Fibroblast of villous mesenchyme (primary cell): ENCODE results near the gene MEIOSIN. TPM values are rescaled to one million over a fixed set of nuclear protein-coding genes. Genes with fewer than 3 reads are reported as not detected.

Experiments
- DNase-seq: peaks from one replicate; pipeline ENCODE4 v3.0.0-alpha.2; 2010; ENCODE audit warnings: low read depth
- H3K4me3 ChIP-seq: 2 replicates; pipeline ENCODE4 v1.5.1; 2011; ENCODE audit warnings: low read depth, mild to moderate bottlenecking, low read length
- total RNA-seq: library from RNA; depleted of rRNA; stranded (reverse); fragments of >200 nt; gene quantifications from 2 replicates; pipeline ENCODE4 v1.2.3, GENCODE V29; 2012
- TF ChIP-seq, protein P1 (sequence below): IDR thresholded peaks from 2 replicates; pipeline ENCODE4 v1.5.1; 2012; ENCODE audit warnings: low read depth, mild to moderate bottlenecking, low read length; ENCODE audit not compliant: insufficient read depth

MEIOSIN gene
- total RNA-seq, 1 donor, result not detected

DNA sequence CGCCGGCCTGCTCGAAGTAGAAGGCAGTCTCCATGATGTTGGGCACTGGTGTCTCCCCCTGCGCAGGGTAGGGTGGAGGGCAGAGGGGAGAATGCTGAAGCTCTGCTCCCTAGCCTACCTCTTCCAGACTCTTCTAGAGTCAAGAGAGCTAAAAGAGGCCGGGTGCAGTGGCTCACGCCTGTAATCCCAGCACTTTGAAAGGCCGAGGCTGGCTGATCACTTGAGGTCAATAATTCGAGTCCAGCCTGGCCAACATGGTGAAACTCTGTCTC lies 71.7 kb downstream of the MEIOSIN start:
- TF ChIP-seq, protein P1, sequence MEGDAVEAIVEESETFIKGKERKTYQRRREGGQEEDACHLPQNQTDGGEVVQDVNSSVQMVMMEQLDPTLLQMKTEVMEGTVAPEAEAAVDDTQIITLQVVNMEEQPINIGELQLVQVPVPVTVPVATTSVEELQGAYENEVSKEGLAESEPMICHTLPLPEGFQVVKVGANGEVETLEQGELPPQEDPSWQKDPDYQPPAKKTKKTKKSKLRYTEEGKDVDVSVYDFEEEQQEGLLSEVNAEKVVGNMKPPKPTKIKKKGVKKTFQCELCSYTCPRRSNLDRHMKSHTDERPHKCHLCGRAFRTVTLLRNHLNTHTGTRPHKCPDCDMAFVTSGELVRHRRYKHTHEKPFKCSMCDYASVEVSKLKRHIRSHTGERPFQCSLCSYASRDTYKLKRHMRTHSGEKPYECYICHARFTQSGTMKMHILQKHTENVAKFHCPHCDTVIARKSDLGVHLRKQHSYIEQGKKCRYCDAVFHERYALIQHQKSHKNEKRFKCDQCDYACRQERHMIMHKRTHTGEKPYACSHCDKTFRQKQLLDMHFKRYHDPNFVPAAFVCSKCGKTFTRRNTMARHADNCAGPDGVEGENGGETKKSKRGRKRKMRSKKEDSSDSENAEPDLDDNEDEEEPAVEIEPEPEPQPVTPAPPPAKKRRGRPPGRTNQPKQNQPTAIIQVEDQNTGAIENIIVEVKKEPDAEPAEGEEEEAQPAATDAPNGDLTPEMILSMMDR, result no peak
- H3K4me3 ChIP-seq, result no peak overlapping the region
- DNase-seq, result no peak

DNA sequence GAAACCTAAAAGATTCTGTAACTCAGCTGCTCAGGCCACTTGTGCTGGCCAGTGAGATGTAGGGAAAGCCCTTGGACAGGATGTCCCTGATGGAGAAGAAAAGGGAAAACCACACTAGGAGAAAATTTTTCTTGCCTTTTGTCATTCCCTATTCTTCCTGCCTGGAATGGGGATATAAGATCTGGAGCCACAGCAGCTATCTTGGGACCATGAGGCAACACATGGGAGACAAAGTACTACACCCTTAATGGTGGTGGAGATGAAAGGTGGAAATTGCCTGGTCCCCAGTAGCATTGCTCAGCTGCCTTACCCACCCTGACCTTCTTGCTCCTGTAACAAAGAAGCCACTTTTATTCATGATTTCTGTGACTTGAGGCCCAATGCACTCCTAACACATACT lies 72.5 kb downstream of the MEIOSIN start:
- TF ChIP-seq, protein P1, result no peak
- no peak for DNase-seq
- no peak overlapping the region for H3K4me3 ChIP-seq

DNA sequence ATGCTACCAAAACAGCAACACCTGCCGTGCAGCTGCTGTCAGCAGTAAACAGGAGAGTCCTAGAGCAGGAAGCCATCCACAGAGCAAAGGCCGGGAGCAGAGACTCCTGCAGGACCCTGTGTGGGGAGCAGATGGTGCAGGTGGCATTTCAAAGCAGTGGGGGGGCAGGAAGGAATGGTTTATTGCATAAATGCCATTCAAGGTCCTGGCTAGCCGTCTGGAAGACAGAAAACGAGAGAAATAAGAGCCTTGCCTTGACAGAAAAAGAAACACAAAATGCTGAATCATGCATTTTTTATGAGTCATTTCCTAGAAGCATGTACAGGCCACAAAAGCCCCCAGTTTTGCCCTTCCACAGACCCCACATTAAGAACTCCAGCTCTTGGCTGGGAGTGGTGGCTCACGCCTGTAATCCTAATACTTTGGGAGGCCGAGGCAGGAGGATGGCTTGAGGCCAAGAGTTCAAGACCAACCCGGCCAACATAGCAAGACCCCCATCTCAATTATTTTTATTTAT lies 76.5 kb downstream of the MEIOSIN start:
- H3K4me3 ChIP-seq, result no peak overlapping the region

DNA sequence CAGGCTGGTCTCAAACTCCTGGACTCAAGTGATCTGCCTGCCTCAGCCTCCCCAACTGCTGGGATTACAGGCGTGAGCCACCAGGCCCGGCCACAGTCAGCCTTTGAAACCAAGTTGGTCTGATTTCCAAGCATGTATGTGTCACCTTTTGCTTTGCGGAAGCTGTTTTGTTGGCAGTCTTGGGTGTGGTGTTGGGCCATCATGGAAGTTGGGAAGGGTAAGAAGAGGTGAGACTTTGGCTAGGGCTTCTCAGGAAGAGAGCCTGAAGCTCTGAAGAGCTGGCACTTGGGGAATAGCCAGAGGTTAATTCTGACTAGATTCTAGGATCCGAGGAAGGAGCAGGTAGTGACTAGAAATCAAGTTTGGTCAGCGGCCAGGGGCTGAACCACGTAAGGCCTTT lies 79.1 kb downstream of the MEIOSIN start:
- H3K4me3 ChIP-seq, result no peak overlapping the region
- no peak for DNase-seq
- TF ChIP-seq, protein P1, result no peak

More for the DNA sequence above, 76.5 kb downstream of the MEIOSIN start:
- peak; percentile 70 for DNase-seq
- TF ChIP-seq, protein P1, result no peak

Other genes with a start within 250 kb of the MEIOSIN start
- gene RTN2, start 236.4 kb upstream of the MEIOSIN start, total RNA-seq, result 6.9 and 11.9 TPM in 2 replicates
- 1.3 and 2.3 TPM in 2 replicates for gene PPM1N, start 235.0 kb upstream of the MEIOSIN start, total RNA-seq
- gene VASP, start 226.0 kb upstream of the MEIOSIN start, total RNA-seq, result 158 and 185 TPM in 2 replicates
- gene OPA3, start 148.6 kb upstream of the MEIOSIN start, total RNA-seq, result 8.2 and 8.4 TPM in 2 replicates
- not detected in 2 replicates for gene GPR4, start 131.2 kb upstream of the MEIOSIN start, total RNA-seq
- 17.7 and 31.5 TPM in 2 replicates for gene EML2, start 94.0 kb upstream of the MEIOSIN start, total RNA-seq
- gene GIPR, start 65.2 kb upstream of the MEIOSIN start, total RNA-seq, result 0.32 TPM in 1 of 2 replicates, not detected in the other
- 191 and 217 TPM in 2 replicates for gene SNRPD2, start 41.5 kb upstream of the MEIOSIN start, total RNA-seq
- gene QPCTL, start 40.8 kb upstream of the MEIOSIN start, total RNA-seq, result 28.0 and 29.8 TPM in 2 replicates
- 7.4 and 12.5 TPM in 2 replicates for gene FBXO46, start 2.5 kb upstream of the MEIOSIN start, total RNA-seq
- 8.4 and 8.6 TPM in 2 replicates for gene SIX5, start 35.8 kb downstream of the MEIOSIN start, total RNA-seq
- gene DMPK, start 49.1 kb downstream of the MEIOSIN start, total RNA-seq, result 46.4 and 53.1 TPM in 2 replicates
- gene DMWD, start 59.4 kb downstream of the MEIOSIN start, total RNA-seq, result 53.5 and 54.8 TPM in 2 replicates
- under 0.01 and 0.32 TPM in 2 replicates for gene RSPH6A, start 81.9 kb downstream of the MEIOSIN start, total RNA-seq
- 37.1 and 38.7 TPM in 2 replicates for gene SYMPK, start 129.7 kb downstream of the MEIOSIN start, total RNA-seq
- gene FOXA3, start 130.9 kb downstream of the MEIOSIN start, total RNA-seq, result not detected in 2 replicates
- gene IRF2BP1, start 152.7 kb downstream of the MEIOSIN start, total RNA-seq, result 26.3 and 30.9 TPM in 2 replicates
- gene MYPOP, start 169.2 kb downstream of the MEIOSIN start, total RNA-seq, result 2.6 TPM in 2 replicates
- gene NANOS2, start 181.3 kb downstream of the MEIOSIN start, total RNA-seq, result not detected in 2 replicates
- gene NOVA2, start 240.4 kb downstream of the MEIOSIN start, total RNA-seq, result not detected in 2 replicates